NOMO-1 (cell line): ENCODE data around the gene PGBD5.

Source experiments
- DNase-seq, 2 experiments: peaks; one replicate each; lab custom pipeline; 2025; ENCODE audit not compliant: unreplicated experiment in 2 of 2; lab: John Stamatoyannopoulos, UW

Gene PGBD5

DNA sequence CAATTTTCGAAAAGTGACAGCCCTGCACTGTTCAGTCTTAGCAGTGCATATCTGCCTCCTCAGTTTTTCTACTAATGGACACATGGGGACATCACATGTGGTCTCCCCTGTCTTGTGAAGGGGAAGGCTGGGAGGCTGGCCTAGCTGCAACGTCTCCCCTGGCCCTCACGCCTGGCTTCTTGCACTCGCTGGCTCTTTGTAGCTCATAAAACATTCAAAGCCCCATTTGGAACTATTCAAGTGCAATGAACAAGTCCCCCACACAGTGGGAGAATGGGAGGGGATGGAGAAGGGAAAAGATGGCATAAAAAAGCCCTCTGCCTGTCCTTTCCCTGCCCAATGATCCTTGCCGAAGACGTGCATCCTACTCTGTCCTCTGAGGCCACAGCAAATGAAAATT lies 73.6 kb downstream of the PGBD5 start:
- no peak for DNase-seq

DNA sequence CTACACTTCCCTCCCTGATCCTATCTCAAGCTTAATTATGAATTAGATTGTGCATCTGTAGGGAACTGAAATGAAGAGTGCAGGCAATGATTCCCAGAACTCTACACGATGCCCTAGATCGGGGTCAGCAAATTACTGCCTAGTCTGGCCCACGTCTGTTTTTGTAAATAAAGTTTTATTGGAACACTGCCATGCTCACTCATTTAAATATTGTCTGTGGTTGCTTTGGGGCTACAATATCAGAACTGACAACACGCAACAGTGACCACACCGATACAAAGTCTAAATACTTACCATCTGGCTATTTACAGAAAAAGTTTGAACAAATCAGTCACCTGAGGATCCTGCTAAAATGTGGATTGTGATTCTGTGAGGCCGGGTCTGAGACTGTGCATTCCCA lies 74.1 kb downstream of the PGBD5 start:
- no peak for DNase-seq

DNA sequence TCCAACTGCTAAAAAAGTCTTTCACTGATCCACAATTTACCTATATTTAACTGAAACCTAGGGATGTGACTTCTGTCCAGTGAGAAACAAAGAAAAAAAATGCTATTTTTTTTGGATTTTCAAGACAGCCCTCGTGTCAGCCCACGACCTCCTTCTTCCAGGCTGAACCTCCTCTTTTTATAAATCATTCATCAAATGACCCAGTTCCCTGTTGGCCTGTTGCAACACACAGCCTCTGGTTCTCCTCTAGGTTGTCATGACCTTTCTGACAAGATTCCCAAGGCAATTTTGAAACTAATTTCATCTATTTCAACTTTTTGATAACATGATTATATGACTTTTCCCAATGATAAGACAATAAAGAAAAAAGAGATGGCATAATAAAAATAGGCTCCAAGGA lies 74.6 kb downstream of the PGBD5 start:
- DNase-seq, result no peak

DNA sequence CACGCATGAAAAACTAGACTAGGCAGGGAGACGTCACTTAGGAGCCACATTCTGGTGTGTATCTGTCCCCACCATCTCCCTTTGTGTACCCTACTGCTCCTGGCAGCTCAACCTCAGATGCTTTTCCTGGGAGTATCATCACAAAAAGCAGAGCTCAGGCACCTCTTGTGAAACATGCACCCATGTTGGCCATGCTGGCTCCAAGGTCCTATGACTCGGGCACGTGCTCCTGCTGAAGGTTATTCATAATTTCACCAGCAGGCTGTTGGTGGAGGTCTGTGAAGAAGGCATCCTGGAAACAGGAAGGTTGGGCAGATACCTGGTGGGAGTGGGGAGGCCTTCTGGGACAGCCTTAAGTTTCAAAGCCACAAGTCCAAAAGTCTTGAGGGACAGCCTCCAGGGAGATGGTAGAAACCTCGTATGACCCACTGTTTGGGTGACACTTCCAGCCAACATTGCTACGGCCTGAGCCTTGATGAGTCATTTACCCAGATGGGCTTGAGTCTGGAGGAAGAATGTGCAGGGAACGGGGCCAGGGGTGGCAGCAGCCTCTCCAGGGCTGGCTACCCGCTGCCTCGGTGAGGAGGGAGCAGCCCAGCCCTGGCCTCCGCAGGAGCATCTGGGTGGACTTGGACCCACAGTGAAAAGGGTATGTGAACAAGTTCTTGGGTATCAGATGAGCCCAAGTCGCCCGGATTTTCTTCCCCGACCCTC lies 75.8 kb downstream of the PGBD5 start:
- no peak for DNase-seq

DNA sequence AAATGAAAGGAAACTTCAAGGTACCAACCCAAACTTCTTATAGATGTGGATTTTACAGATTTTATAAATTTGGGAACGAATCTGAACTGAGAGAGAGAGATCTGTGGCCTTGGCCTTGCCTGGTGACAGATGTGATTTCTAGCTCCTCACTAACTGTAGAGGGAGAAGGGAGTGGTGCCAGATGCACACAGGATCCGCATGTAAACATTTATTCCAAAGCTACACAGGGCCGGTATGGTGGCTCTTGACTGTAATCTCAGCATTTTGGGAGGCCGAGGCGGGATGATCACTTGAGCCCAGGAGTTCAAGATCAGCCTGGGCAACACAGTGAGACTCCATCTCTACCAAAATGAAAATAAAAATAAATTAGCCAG lies 77.1 kb downstream of the PGBD5 start:
- no peak for DNase-seq

DNA sequence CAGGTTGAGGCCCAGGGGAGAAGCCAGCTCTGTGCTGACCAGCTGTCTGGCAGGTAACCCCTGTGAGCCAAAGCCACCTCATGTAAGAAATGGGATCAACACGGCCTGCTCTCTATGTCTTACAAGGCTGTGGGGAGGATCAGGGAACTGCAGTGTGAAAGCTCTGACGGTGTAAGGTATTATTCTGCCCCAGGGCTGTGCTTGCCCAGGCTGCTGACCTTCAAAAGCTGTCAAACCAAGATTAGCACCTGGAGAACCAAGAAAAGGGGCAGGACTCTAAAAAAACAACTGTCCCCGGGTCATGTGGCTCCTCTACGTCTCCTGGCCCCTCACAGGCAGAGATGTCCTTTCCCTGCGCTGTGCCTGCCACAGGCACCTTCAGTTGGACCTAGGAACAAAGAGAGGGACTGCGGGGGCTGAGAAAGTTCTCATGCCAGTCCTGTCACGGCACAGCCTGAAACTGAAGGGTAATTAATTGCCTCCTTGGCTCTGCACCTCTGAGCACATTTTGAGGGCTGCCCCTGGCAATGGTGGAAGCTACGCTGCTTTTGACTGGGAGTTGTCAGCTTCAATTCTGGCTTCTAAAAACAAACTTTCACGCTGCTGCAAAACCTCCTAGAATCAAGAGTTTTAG lies 77.6 kb downstream of the PGBD5 start:
- no peak for DNase-seq

DNA sequence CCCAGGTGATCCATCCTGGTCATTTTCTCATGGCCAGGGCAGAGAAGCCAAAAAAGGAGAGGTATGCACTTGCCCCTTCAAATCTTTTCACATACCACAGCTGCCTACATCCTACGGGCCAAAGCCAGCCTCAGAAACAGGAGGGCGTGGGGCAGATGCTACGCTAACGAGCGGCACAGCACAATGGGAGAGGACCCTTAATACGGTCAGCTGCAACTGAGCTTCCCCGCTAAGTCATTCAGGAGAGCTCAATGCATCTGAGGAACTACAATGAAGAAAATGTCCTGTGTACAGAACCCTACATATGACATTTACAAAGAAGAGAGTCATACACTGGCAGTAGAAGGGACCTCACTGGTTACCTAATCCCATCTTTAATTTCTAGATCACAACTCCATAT lies 78.2 kb downstream of the PGBD5 start:
- DNase-seq, result no peak

DNA sequence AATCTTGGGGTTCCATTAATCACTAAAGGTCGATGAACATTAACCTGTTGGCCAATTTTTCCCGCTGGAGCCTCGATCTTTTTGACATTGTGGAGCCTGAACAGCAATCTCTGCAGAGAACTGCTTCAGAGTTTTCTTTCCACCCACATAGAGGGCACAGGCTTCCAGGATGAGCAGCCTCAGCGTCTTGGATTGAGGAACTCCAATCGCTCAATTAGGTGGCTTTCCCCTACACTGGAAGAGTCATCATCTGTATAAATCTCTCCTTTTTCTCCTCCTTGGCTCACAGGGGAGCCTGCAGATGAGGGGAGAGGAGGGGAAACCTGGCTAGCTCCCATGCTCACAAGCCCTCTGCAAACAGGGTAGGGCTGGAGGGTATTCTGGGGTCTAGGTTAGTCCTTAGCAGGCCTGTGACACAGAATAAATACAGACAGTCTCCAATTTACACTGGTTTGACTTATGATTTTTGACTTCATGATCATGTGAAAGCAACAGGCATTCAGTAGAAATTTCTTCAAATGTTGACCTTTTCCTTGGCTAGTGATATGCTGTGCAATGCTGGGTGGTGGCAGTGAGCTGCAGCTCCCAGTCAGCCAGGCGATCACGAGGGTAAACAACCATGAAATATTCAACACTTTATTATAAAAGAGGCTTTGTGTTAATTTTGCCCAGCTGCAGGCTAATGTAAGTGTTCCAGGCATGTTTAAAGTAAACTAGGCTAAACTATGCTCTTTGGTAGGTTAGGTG lies 80.8 kb downstream of the PGBD5 start:
- no peak for DNase-seq

DNA sequence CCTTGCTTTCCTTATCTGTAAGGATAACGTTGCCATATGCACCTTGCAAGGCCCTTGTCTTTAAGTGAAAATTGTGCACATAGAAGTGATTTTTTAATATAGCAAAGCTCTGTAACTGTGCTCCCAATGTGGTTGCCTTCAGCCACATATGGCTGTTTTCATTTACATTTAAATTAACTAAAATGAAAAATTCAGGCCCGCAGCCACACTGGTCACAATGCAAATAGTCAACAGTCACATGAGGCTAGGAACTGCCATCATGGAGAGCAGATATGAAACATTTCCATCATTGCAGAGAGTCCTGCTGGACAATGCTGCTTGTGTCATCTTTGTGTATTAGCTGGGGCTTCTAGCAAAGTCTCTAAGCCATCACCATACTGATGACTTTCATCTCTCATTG lies 83.4 kb downstream of the PGBD5 start:
- DNase-seq, result no peak

DNA sequence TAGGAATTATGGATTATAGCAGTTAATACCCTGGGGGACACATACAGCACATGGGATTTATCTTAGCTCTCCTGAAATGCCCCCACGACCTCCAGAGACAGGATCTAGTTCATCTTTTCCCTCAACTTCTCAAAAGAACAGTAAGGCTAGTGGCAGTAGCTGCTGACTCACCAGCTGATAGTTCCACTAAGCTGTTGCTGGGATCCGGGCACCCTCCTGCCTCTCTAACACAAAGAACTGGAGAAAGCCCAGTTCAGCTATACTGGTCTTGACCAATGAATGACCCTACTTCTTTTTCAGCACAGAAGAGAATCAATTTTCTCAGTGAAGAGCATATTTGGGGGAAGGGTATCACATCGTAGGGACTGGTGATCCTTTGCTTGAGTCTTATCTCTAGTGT lies 84.1 kb downstream of the PGBD5 start:
- no peak for DNase-seq

DNA sequence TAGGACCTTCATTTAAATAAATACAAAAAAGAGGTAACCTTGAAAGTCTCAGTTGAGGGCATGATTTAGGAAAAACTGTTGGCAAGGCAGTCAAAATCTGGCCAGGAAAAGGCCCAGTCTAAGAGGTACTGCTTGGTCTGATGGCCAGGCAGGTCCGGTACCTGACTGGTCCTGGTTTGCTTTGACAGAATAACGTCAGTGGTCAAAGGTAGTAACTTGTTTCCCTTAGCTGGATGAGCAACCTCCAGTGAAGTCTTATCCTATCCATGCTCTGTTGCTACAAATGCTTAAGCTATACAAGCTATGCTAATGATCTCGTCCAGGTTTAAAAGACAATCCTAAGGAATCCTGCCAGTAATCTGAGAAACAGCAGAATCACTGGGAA lies 85.0 kb downstream of the PGBD5 start:
- DNase-seq, result no peak

DNA sequence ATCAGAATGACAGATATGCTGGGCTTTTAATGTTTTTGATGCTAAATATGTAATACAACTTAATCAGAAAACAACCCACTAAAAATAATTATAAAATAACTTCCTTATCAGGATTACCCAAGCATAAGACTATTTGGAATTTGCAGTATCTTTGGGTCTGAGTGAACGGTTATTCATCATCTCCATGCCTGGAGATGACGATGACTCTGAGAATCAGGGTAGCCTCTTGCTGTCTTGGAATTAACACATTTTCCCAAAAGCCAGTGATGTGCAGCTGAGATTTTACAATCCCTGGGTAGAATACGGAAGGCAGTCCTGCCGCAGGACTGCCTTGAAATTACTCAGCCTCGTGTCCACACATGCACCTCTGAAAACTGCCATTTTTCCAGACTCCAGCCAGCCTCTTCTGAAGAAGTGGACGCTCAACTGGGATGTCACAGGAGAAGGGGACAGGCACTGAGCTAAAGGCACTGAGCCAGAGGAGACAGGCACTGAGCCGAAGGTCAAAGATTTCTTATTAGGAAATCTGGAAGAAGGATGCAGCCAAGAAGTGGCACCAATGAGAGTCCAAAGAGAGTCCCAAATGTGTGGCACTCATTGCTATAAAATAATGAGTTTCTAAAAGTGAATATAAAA lies 85.5 kb downstream of the PGBD5 start:
- DNase-seq, result no peak

DNA sequence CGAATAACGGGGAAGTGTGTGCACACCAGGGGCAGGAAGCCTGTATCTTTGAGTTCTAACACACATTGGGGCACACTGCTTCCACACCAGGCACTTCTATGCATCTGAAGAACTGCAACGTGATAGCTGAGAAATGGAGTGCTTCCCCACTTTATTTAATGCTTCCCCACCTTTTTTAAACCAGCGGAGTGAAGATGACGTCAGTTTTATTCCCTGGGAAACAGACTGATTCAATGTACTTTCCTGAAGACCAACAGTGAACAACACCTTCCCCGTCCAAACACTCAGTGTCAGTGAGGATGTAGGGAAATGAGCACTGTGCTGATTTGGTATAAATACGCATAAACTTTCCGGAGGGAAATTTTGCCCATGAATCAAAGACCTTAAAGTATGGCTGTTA lies 87.1 kb downstream of the PGBD5 start:
- no peak for DNase-seq

DNA sequence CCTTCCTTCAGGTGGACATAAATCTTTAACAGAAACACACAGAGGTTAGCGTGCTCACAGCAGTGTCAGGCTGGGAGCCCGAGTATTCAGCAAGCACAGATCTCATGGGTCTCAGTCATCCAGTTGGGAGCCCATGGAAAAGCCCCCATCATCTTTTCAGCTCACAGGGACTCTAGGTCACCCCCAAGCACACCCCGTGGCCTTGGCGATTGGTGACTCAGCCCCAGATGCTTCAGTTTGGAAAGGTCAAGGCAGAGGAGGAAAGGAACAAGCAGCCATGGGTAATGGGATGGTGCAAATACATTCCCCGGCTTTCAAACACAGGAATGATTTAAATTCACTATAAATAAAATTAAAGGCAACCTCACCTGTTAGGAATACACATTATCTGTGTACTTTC lies 88.9 kb downstream of the PGBD5 start:
- no peak for DNase-seq

DNA sequence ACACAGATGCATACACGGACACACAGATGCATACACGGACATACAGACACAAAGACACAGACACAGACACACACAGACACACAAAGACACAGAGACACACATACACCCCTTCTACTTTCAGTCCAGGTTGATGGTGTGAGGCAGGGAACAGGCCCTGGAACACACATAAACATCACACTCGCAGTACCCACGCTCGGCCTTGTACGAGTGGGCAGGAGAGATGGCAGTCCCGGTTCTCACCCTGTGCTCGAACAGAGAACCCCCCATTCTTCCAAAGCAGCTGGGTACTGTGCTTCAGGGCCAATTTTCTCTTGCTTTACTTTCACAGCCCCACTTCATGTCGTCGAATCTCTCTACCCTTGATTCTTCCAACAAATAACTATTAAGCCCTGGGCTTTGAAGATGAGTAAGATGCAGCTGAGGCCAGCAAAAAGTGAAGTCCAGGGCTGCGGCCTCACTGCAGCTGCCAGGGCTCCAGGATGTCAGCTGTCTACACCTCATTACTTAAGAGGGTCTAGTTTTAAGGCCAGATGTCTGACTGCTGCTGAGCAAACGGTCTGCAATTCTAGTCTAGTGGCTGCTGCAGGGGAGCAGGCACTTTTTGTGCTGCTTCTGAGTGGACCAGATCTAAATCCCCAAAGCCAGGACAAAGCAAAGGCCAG lies 90.1 kb downstream of the PGBD5 start:
- DNase-seq, result no peak

DNA sequence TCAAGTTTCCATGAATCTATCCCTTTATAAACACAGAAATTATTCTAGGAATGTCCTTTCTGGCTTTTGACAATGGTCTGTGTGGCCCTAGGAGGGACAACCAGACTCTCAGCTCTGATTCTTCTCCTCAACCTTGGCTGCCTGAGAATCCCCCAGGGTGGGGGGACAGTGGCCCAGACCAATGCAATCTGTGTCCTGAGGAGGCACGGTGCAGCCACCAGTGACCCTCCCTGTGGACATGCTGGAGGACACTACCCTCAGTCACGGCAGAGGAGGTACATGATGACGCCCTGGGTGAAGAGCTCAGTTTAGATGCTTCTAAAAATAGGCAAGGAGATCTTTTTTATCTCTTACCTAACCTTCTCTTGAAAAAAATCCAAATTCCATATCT lies 91.7 kb downstream of the PGBD5 start:
- no peak for DNase-seq

DNA sequence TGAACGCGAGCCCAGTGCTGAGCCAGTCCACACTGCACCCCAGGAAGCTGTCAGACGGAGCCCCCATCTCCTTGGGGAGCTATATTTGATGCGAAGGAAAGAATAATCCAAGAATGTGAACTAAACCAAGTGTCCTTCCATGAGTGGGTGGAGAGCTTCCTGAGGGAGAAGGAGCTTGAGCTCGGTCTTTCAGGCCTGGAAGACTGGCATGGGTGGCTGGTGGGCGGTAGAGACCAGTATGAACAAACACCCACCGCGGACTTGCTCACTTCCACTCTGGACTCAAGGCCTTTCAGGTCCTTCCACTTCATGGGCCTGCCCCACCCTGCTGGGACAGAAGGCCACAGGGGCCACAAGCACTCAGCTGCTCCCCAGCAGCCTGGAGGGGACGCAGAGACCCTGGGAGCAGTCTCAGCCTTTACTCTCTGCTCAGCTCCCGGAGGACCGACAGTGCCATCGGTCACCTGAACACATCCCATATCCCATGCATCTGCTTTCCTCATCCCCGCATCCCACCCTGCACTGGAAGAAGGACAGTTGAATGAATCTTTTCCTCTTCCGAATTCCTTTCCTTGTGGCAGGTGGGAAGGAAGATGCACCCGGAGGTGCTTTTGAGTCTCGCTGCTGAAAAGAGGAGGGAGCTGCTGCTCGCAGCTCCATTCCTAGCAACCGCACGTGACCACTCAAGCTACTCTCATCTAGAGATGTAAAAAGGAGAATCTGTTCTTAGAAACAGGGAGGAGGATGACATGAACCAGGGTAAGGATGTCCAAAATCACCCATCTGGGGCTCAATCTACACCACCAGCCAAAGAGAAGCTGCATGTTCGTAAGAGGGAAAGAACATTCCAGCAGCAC lies 92.3 kb downstream of the PGBD5 start:
- DNase-seq, result no peak

DNA sequence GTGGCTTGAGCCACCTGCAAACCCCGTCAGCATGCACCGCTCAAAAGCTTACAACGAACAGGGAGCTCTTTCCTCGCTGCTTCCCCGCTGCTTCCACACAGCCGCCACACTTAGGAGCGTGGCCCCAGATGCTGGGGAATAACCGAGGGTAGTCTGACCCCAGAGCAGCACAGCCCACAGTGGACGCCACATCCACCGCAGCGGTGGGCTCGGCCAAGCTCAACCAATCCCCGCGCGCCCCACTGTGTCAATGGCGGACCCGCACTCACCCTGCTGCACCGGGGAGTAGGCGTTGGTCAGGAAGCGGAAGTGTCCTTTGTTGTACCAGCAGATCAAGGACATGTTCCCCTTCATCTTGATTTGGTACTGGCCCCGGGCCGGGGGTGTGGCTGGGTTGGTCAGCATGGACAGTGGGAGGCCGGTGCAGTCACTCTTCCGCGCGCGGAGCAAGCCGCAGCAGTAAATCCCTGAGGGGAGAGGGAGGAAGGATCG lies 93.5 kb downstream of the PGBD5 start:
- DNase-seq, result no peak

DNA sequence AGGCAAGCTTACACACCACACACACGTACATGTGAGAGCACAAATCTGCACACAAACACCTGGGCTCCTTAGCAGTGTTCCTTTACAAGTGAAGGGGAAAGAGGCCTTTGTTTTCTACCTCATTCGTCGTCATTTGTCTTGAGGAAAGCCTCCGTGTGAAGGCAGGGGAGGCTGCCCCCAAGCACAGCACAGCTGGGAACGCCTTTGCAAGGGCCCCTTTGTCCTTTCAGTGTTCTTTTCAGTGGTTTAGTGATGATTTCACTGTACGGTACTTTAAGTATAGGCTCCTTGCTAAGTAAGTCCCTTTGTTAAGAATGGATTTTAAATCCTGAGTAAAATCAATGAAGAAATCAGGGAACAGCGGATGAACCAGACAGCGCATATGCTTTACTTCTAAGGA lies 94.1 kb downstream of the PGBD5 start:
- DNase-seq, result no peak

DNA sequence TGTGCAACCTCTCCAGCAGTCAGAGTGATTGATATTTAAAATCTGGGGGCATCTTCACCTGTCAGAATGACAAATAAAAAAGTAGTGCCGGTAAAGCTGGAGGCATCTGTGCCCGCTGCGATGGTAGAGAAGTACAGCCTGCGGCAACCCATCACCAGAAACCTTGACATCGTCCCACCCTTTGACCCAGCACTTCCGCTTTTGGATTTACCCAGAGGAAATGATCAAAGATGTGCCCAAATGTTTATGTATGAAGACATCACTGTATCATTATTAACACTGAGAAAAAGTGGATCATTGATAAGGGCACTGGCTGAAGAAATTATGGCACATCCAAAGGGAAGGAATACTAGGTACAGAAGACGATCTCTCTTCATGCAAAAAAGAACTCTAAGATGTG lies 96.0 kb downstream of the PGBD5 start:
- DNase-seq, result peak; percentile 14 to 26
